GM12892 (cell line): ENCODE data around the gene TMEM170B.

ENCODE experiments used
- POLR2A ChIP-seq: IDR thresholded peaks from 2 replicates; pipeline ENCODE4 v1.6.1; 2011; ENCODE audit warnings: low read depth, low read length, control low read depth
- POLR2AphosphoS5 ChIP-seq: IDR thresholded peaks from 2 replicates; pipeline ENCODE4 v1.6.1; 2011; ENCODE audit warnings: low read depth, low read length, control low read depth
- TAF1 ChIP-seq: IDR thresholded peaks from 2 replicates; pipeline ENCODE4 v1.6.1; 2011; ENCODE audit warnings: low read depth, mild to moderate bottlenecking, control low read depth, low read length, borderline replicate concordance

- TF ChIP-seq POLR2AphosphoS5 (no peak), POLR2A (no peak), TAF1 (no peak)
Observed at GRCh38 chr6:11491596-11492463, 45.7 kb upstream of the TMEM170B start.
